T47D (cell line): ENCODE results near the gene SBNO2.

ENCODE experiments used
- DNase-seq, 2 experiments: peaks; one replicate each; pipeline versions ENCODE4 v3.0.0 to v3.0.0-alpha.2; 2011 to 2012; ENCODE audit warnings: low read depth in 1 of 2, low spot score in 1 of 2
- JUND ChIP-seq: IDR thresholded peaks from 2 replicates; pipeline ENCODE4 v1.6.1; 2012; ENCODE audit warnings: low read depth
- in situ Hi-C: cut with HindIII; loops from 2 replicates; pipeline ENCODE4 v1.10.0; 2016; ENCODE audit warnings: low sequenced_read_pairs, low pct_unique_long_range_greater_than_20kb

Gene SBNO2

DNA sequence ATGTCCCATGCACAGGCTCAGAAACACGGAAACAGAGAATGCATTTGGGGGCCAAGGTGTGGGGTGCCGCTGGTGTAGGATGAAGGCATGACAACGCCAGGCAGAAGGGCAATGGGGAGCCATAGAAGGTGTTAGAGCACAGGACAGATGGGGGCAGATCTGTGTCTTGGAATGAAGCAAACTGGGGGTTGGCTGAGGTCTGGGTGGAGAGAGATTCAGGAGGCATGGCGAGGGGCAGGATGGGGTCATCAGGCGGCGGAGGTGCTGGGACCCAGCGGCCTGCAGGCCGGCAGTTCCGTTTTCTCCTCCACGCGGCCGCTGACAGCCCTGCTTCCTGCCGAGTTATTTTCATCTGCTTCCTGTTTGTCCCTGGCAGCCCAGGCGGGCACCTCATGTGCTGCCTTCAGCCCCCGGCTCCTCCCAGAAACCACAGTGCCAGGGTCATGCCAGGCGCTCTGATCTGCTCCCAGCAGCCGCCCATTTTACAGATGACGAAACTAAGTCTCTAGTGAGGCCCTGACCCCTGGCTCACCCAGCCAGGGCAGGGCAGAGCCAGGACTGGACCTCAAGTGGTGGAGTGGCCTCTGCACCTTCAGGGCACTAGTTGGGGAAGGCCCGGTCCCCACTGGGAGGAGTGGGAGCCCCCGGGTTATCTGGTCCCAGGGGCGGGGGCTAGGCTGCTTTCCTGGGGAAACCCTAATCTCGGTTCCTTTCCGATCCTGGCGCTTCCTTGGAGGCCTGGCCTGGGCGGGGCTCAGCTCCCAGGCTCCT lies 104.9 kb downstream of the SBNO2 start:
- no peak for DNase-seq
- TF ChIP-seq JUND: no peak
- in situ Hi-C loops: no loop called here

GRCh38 chr19:1068009-1069001 lies 105.8 kb downstream of the SBNO2 start:
- DNase-seq: no peak
- TF ChIP-seq JUND: no peak
- in situ Hi-C loops: no loop called here

DNA sequence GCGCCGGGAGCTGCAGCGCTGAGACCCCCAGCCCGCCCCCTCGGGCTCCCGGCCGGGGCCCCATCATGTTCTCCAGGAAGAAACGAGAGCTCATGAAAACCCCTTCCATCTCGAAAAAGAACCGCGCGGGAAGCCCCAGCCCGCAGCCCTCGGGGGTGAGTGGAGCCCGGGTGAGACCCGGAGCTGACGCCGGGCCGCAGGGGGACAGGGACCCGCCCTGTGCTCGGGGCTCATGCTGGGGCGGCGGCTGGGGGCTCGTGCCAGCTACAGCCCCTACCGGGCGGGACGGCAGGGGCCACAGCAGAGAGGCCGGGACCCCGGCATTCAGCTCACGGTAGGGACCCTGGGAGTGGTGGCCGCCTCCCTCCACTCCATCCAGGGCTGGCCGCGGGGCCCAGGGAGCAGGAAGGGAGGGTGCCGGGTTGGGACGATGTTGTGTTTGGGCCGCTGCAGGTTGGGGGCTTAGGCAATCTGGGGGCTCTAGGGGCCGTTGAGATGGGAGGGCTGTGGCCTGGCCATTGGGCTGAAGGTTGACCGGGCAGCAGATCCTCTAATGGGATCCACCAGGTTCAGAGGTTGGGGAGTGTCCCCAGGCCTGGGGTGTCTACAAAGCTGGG lies 106.6 kb downstream of the SBNO2 start:
- no peak for DNase-seq
- in situ Hi-C loops: no loop called here
- TF ChIP-seq JUND: no peak

GRCh38 chr19:1066748-1067340 lies 107.2 kb downstream of the SBNO2 start, which contains the start of gene ARHGAP45:
Gene ARHGAP45, plus strand, starts transcription at chr19:1067167. Its CDS starts 239 bp downstream, at chr19:1067406.
- no peak for DNase-seq
- no peak for TF ChIP-seq JUND
- in situ Hi-C loops: no loop called here

GRCh38 chr19:1066251-1066747 lies 107.8 kb downstream of the SBNO2 start:
- DNase-seq: no peak
- in situ Hi-C loops: no loop called here
- TF ChIP-seq JUND: no peak

DNA sequence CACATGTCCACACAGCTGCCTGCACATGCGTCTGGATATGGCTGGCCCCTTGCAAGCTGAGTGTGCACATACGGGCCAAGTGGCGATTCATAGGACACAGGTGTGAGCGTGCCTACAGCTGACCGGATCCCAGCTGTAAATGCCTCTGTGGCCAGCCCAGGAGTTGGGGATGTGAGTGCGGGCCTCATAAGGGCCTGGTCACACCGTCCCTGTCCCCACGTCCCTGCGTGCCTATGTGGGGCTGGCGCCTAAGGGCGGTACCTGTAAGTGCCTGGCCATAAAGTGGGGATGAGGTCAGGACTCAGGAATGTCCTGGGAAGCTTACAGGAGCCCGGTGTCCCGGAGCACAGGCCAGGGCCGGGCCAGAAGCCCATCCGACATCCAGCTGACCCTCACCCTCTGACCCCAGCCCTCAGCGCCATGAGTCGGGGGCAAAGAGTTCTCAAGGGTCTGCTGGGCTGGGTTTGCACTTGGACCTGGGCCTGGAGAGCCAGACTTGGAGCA lies 108.4 kb downstream of the SBNO2 start:
- DNase-seq: peak; percentile 77 to 78
- TF ChIP-seq JUND: no peak
- in situ Hi-C loops: no loop called here

DNA sequence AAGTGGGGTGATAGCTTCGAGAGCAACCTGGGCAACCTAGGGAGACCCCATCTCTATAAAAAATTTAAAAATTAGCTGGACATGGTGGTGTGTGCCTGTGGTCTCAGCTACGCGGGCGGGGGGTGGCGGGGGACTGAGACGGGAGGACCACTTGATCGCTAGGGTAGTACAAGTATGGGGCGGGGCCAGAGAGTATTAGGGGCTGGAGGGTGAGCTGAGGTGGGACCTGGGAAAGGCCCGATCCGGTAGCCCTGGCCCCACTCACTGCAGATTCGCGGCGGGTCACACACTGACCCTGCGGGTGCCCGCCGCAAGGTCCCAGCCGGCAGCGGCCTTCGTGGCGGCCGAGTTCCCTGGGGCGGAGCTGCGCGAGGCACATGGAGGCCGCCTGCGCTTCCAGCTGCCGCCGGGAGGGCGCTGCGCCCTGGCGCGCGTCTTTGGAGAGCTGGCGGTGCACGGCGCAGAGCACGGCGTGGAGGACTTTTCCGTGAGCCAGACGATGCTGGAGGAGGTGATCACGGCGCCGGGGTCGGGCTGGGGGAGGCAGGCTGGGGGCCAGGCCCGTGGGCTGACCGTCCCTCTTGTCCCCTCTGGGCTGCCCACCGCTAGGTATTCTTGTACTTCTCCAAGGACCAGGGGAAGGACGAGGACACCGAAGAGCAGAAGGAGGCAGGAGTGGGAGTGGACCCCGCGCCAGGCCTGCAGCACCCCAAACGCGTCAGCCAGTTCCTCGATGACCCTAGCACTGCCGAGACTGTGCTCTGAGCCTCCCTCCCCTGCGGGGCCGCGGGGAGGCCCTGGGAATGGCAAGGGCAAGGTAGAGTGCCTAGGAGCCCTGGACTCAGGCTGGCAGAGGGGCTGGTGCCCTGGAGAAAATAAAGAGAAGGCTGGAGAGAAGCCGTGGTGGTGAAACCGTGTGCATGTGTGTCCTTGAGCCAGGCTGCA lies 109.1 kb downstream of the SBNO2 start:
- in situ Hi-C loops: no loop called here
- peak; percentile 75 to 85 for DNase-seq
- TF ChIP-seq JUND: no peak

- peak in 1 of 2 experiments; percentile 70 for DNase-seq
- in situ Hi-C loops: no loop called here
These were observed 110.0 kb downstream of the SBNO2 start for GRCh38 chr19:1063909-1064660.

DNA sequence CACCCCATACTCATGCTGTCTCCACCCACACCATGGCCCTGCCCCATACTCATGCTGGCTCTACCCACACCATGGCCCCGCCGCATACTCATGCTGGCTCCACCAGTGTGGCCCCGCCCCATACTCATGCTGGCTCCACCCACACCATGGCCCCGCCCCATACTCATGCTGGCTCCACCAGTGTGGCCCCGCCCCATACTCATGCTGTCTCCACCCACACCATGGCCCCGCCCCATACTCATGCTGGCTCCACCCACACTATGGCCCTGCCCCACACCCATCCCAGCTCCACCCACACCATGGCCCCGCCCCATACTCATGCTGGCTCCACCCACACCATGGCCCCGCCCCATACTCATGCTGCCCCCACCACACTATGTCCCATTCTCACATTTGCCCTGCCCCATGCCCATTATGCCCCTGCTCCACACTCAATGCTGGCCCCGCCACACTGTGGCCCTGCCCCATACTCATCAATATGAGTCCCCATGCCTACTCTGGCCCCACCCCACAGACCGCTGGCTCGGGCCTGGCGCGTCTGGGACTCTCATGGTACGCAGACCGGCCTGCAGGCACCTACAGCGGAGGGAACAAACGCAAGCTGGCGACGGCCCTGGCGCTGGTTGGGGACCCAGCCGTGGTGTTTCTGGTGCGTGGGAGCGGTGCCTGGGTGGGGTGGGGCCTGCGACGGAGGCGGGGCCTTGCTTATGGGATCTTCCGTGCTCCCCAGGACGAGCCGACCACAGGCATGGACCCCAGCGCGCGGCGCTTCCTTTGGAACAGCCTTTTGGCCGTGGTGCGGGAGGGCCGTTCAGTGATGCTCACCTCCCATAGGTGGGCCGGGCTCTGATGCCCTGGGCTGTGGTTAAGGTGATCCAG lies 110.8 kb downstream of the SBNO2 start:
- DNase-seq: peak in 1 of 2 experiments; percentile 79
- in situ Hi-C loops: no loop called here
- no peak for TF ChIP-seq JUND

More at GRCh38 chr19:1063909-1064660, 110.0 kb downstream of the SBNO2 start:
- TF ChIP-seq JUND: no peak
